Measurements from ENCODE around the gene ITK.

ITK gene

DNA sequence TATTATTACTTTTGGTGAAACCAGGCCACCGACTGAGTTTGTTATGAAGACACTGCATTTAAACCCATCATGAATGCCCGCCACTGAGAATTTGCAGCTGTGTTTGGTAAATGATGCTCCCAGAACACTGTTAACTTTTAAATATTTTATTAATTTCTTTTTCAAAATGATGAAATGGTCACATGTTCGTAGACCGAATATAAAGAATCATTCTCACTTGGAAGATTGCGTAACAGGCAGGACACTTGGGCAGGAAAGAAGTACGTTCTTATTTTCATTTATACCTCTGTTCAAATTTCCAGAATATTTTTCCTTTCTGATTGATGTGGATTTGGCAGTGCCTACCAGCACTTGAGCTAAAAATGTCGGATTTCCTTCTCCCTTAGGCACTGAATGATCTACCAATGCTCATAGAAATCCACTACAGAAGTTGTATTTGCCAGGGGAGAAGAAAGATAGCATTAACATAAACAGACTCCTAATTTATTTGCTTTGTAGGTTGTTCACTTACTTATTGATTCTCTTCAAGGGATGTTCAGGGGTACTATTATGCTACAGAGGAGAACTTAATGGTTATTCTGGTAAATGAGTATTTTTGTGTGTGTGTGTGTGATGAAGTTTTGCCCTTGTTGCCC lies 99.1 kb downstream of the ITK start:
- no peak for DNase-seq (ENCODE audit: low read depth, low spot score)

GRCh38 chr5:157280927-157281326 lies 100.3 kb downstream of the ITK start:
- no peak for DNase-seq (ENCODE audit: low read depth, low spot score)

GRCh38 chr5:157282150-157282549 lies 101.5 kb downstream of the ITK start:
- no peak for DNase-seq (ENCODE audit: low read depth, low spot score)

- DNase-seq (ENCODE audit: low read depth, low spot score), result no peak
Measured at GRCh38 chr5:157283434-157283833, 102.8 kb downstream of the ITK start.

DNA sequence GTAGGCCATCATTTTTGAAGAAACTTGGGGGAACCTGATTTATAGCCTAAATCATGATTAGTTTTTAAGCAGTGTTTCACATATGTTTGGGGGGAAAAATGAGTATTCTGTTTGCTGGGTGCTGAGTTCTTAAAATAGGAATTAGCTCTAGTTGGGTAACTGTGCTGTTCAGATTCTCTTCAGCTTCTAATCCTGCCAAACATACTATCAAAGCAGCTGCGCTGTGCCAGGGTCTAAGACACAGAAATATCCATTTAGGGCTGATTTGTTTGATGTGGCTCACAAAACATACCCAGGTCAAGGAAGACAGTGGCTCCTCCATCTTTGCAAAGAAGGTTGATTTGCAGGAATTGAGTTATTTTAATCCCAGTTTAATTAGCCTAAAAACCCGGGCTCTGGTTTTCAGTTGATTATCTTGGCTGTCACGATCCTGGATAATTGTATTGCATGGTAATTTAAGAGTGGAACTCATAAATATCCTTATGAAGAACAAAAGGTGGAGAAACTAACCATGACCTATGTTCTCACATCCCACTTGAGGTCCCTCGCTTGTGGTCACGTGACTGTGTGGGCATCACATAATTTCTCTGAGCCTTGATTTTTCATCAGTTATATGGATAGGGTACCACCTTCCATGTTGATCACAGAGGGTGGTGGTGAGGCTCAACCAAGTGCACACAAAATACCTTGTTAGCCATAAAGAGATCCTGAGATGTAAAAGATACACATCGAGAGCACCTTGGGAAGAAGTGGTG lies 104.0 kb downstream of the ITK start:
- DNase-seq (ENCODE audit: low read depth, low spot score), result no peak

DNA sequence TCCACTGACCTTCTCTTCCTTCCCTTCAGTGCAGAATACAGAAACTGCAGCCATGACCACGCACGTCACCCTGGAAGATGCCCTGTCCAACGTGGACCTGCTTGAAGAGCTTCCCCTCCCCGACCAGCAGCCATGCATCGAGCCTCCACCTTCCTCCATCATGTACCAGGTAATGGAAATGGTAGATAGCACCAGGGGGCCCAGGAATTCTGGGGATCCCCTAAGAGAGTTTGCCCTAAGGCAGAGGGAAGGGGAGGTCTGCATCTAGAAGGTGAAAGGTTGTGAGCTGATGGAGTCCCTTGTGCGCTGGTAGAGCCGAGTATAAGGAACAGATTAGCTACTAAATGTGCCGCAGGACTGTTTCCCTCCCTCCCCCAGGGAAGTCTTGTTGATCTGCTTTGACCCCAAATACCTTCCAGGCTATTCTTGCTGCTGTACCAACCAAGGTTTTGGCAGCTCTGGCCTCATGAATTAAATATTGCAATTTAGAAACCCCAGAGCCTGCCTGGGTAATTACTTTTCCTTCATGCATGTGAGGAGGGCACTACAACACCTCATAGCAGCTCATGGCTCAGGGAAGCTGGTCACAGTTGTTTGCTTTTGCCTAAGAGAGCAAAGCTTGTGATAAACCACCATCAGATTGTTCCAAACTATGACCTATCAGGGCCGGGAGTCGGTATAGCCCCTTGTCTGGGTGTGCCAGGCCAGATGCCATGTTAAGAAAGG lies 104.8 kb downstream of the ITK start:
- no peak for DNase-seq (ENCODE audit: low read depth, low spot score)

DNA sequence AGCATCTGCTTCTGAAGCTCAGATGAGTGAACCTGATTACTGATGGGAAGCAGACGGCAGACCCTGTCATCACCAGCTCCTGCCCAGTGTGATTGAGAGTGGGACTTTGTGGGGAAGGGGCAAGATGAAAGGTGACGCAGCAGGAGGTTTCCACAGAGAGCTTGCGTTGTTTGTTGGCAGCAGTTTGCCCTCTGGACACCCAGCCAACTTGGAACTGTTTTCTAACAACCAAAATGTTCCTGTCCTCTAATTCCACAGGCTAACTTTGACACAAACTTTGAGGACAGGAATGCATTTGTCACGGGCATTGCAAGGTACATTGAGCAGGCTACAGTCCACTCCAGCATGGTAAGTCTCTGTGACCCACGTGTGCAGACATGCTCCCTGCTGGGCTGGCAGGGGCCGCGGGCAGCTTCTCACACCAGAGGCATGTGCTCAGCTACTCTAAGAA lies 106.1 kb downstream of the ITK start:
- no peak for DNase-seq (ENCODE audit: low read depth, low spot score)

DNA sequence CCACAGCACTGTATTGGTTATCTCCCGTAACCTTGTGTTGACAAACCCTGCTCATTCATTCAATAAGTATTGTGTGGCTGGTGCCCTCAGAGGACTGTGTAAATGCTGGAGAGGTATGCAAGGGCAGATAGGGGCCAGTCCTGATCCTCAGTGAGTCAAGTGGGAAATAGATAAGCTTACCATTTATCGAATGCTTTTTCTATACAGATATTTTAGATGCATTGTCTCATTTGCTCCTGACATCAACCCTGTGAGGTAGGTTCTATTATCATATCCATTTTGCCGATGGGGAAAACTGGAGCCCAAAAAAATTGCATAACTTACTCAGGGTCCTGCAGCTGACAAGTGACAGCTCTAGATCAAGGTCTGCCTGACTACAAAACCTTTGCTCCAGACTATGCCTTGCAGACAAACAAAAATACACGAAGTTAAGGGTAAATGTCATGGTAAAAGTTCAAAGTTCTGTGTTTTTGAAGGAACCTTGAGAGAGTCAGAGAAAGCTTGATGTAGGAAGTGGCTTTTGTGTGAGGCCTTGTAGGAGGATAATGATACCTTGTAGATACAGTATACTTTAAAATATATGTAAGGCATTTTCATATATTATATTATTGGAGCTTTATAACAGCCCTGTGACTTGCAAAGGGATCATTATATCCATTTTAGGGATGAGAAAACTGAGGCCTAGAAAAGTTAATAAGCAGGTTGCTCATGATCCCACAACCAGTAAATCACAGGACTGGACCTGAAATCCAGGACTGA lies 107.9 kb downstream of the ITK start:
- no peak for DNase-seq (ENCODE audit: low read depth, low spot score)

DNA sequence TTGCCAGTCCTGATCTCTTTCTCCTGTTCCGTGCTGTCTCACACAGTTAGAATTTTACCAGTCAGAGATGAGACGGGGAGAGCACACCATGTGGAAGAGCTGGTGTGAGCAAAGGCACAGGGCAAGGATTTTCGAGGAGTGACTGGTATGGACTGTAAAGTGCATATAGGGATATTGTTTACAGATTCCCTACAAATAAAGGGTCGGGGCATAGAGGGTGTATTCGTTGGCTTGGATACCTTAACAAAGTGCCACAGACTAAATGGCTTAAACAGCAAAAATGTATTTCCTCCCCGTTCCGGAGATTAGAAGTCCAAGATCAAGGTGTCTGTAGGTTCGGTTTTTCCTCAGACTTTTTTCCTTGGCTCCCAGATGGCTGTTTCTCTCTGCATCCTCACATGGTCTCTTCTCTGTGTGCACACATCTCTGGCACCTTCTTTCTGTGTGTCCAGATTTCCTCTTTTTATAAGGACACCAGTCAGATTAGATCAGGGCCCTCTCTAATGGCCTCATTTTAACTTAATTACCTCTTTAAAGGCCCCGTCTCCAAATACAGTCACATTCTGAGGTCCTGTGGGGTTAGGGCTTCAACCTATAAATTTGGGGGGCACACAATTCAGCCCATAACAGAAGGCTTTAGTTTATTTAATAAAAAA lies 108.7 kb downstream of the ITK start:
- no peak for DNase-seq (ENCODE audit: low read depth, low spot score)

DNA sequence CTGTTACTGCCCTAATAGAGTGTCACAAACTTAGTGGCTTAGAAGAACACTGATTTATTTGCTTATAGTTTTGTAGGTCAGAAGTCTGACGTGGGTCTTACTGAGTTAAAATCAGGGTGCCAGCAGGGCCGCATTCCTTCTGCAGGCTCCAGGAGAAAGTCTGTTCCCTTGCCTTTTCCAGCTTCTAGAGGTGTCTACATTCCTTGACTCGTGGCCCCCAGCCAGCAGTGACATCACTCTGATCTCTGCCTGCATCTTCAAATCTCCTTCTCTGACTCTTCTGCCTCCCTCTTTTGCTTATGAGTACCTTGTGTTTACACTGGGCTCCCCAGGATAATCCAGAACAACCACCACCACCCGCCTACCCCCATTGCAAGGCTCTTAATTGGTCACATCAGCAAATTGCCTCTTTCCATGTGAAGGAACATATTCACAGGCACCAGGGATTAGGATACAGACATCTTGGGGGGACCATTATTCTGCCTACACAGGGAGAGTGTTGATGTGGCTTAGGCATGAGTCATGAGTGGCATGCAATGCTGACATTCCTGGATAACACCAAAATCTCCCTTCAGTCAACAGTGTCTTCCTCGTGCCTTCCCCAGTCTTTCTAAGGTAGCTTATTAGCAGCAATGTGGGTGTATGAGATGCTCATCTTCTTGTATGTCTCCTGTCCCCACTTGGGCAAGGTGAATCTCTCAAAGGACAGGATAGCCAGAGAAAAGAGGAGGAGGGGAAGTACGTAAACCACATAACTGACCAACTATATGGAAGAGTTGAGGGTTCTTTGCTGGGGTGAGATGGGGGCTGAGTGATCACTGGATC lies 109.7 kb downstream of the ITK start:
- DNase-seq (ENCODE audit: low read depth, low spot score), result no peak

- DNase-seq (ENCODE audit: low read depth, low spot score), result no peak
Measured at GRCh38 chr5:157290981-157291711, 110.5 kb downstream of the ITK start.

DNA sequence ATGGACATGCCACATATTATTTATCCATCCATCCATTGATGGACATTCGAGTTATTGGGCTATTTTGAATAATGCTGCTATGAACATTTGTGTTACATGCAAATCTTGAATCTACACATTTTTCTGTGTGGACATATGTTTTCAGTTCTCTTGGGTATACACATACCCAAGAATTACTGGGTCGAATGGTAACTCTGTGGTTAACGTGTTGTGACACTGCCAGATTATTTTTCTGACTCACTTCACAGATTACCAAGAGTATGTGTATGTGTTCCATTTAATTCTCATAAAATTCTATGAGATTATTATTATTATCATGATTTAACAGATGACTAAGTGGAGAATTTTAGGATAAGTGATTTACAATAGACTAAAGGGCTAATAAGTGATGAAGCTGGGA lies 112.0 kb downstream of the ITK start:
- DNase-seq (ENCODE audit: low read depth, low spot score), result no peak

DNA sequence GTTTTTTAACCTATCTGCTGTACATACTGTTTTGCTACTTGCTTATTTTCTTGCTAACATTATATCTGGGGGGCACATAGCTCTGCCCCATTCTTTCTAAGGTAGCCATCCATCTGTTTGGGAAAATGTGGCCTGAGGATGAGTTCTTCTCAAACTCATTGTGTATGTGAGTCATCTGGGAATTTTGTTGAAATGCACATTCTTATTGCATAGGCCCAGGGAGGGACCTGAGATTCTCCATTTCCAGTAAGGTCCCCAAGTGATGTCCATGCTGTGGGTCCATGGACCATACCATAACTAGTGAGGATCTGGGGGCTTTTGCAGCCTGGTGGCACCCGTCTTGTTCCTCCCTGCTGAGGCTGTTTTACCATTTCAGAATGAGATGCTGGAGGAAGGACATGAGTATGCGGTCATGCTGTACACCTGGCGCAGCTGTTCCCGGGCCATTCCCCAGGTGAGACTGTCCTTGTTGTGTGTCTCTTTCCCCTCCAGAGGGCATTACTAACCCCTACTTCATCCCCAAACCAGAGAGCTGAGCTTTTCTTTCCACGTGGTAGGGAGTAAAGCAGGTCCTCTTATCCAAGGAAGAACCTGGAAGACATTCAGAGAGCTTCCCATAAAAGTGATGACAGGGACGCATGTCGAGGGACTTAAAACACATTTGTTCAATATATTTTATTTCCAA lies 113.9 kb downstream of the ITK start:
- DNase-seq (ENCODE audit: low read depth, low spot score), result no peak

DNA sequence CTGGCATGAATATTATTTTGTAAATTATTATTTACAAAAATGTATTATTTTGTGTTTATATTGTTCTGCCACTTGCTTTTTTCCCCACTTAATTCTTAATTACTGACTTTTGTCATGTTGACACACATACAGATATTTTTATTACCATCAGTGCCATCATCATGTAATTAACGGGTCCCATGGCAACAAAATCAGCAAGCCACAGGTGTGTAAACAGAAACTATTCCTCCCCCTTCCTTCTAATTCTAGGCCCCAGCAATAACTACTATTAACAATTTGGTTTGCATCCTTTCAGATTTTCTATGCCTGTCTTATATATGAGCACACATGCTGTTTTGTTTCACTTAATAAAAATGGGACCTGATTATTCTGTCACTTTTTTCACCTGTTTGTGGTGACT lies 114.6 kb downstream of the ITK start:
- no peak for DNase-seq (ENCODE audit: low read depth, low spot score)

DNA sequence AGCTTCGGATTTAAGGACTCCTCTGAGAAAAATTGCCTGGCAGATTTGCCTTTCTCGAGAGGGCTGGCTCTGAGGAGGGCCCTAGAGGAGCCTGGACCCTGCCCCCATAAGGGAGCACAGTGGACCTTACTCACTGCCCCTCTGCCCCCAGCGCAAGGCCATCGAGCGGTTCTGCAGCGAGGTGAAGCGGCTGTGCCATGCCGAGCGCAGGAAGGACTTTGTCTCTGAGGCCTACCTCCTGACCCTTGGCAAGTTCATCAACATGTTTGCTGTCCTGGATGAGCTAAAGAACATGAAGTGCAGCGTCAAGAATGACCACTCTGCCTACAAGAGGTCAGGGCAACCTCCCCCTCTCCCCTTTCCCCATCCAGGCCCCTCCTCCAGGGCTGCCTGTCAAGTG lies 119.9 kb downstream of the ITK start:
- no peak for DNase-seq (ENCODE audit: low read depth, low spot score)

- DNase-seq (ENCODE audit: low read depth, low spot score), result no peak
Measured at GRCh38 chr5:157301066-157301465, 120.4 kb downstream of the ITK start.

- DNase-seq (ENCODE audit: low read depth, low spot score), result no peak
Measured at GRCh38 chr5:157303023-157303422, 122.4 kb downstream of the ITK start.

GRCh38 chr5:157303667-157304327 lies 123.2 kb downstream of the ITK start:
- no peak for DNase-seq (ENCODE audit: low read depth, low spot score)

Data from brain pericyte (primary cell).